ENCODE data around the gene ULK4.

The ULK4 gene

GRCh38 chr3:41260063-41260450, 701.8 kb downstream of the ULK4 start:
- H3K27me3 ChIP-seq (replicated peaks): no peaks in the 10 kb centered on the region
- no peak overlapping the region for H3K4me3 ChIP-seq (ENCODE audit: low read depth, low read length)
- no peaks in the 10 kb centered on the region for H3K36me3 ChIP-seq (replicated peaks)
- no peak for TF ChIP-seq CTCF (IDR thresholded peaks at IDR 0.05; ENCODE audit: low read depth, low read length, missing control alignments)
- no peak overlapping the region for H3K27ac ChIP-seq
- no peak for DNase-seq
- in situ Hi-C loops (cut with HindIII; ENCODE audit: low pct_ligation_motif_present, low sequenced_read_pairs): no loop called here

- no peak for DNase-seq
- Histone ChIP-seq H3K4me3 (ENCODE audit: low read depth, low read length) (no peak overlapping the region), H3K27me3 (replicated peaks) (no peaks in the 10 kb centered on the region), H3K27ac (no peak overlapping the region), H3K36me3 (replicated peaks) (no peaks in the 10 kb centered on the region)
- no peak for TF ChIP-seq CTCF (IDR thresholded peaks at IDR 0.05; ENCODE audit: low read depth, low read length, missing control alignments)
- in situ Hi-C loops (cut with HindIII; ENCODE audit: low pct_ligation_motif_present, low sequenced_read_pairs): no loop called here
These were observed 702.3 kb downstream of the ULK4 start for GRCh38 chr3:41259449-41260062.

GRCh38 chr3:41258239-41258800, 703.6 kb downstream of the ULK4 start:
- Histone ChIP-seq H3K4me3 (ENCODE audit: low read depth, low read length) (no peak overlapping the region), H3K27ac (no peak overlapping the region), H3K27me3 (replicated peaks) (no peaks in the 10 kb centered on the region), H3K36me3 (replicated peaks) (no peaks in the 10 kb centered on the region)
- TF ChIP-seq CTCF (IDR thresholded peaks at IDR 0.05; ENCODE audit: low read depth, low read length, missing control alignments): no peak
- in situ Hi-C loops (cut with HindIII; ENCODE audit: low pct_ligation_motif_present, low sequenced_read_pairs): no loop called here
- no peak for DNase-seq

GRCh38 chr3:41251593-41251992, 710.3 kb downstream of the ULK4 start:
- Histone ChIP-seq H3K4me3 (ENCODE audit: low read depth, low read length) (no peak overlapping the region), H3K27me3 (replicated peaks) (no peaks in the 10 kb centered on the region), H3K36me3 (replicated peaks) (no peaks in the 10 kb centered on the region), H3K27ac (no peak overlapping the region)
- TF ChIP-seq CTCF (IDR thresholded peaks at IDR 0.05; ENCODE audit: low read depth, low read length, missing control alignments): no peak
- in situ Hi-C loops (cut with HindIII; ENCODE audit: low pct_ligation_motif_present, low sequenced_read_pairs): no loop called here
- DNase-seq: no peak

- in situ Hi-C loops (cut with HindIII; ENCODE audit: low pct_ligation_motif_present, low sequenced_read_pairs): no loop called here
- no peak for TF ChIP-seq CTCF (IDR thresholded peaks at IDR 0.05; ENCODE audit: low read depth, low read length, missing control alignments)
These were observed 711.1 kb downstream of the ULK4 start for GRCh38 chr3:41250825-41251224.

GRCh38 chr3:41249318-41249717, 712.6 kb downstream of the ULK4 start:
- Histone ChIP-seq H3K36me3 (replicated peaks) (no peaks in the 10 kb centered on the region), H3K27ac (no peak overlapping the region), H3K4me3 (ENCODE audit: low read depth, low read length) (no peak overlapping the region), H3K27me3 (replicated peaks) (no peaks in the 10 kb centered on the region)
- TF ChIP-seq CTCF (IDR thresholded peaks at IDR 0.05; ENCODE audit: low read depth, low read length, missing control alignments): no peak
- no peak for DNase-seq
- in situ Hi-C loops (cut with HindIII; ENCODE audit: low pct_ligation_motif_present, low sequenced_read_pairs): loop anchor here (25.0 kb wide), 1 partner anchor 662 kb away; no protein-coding TSS in a partner anchor

More at GRCh38 chr3:41250825-41251224, 711.1 kb downstream of the ULK4 start:
- no peak overlapping the region for H3K4me3 ChIP-seq (ENCODE audit: low read depth, low read length)
- DNase-seq: no peak
- H3K27ac ChIP-seq: no peak overlapping the region
- H3K27me3 ChIP-seq (replicated peaks): no peaks in the 10 kb centered on the region
- no peaks in the 10 kb centered on the region for H3K36me3 ChIP-seq (replicated peaks)

Measured in brain microvascular endothelial cell (primary cell).